Omental fat pad (tissue), 4 donors: ENCODE results near the gene GIT1. TPM values are rescaled to one million over a fixed set of nuclear protein-coding genes. Genes with fewer than 3 reads are reported as not detected.

Experiments used
- ATAC-seq: fragments of 150-250 bp; one replicate; pipeline ENCODE4 v1.9.1; 2016; ENCODE audit warnings: mild to moderate bottlenecking, moderate library complexity; ENCODE audit not compliant: low FRiP score
- DNase-seq: peaks from one replicate; pipeline ENCODE4 v3.0.0-alpha.2; 2019; ENCODE audit warnings: low spot score
- total RNA-seq, 4 donors: library from RNA; depleted of rRNA; stranded (reverse); fragments of >200 nt; gene quantifications; one replicate each; pipeline ENCODE4 v1.1.0, GENCODE V29; 2016
- TF ChIP-seq, protein P1 (sequence below), 3 donors: fragments of 450-650 bp; IDR thresholded peaks; one replicate each; pipeline ENCODE4 v1.5.1; 2016 to 2017; ENCODE audit warnings: antibody characterized with exemption in 3 of 3, mild to moderate bottlenecking in 3 of 3, moderate library complexity in 2 of 3

The GIT1 gene
- total RNA-seq, 4 donors from 2014 or later = 24.4 to 73.6 (median 37.3) TPM

DNA sequence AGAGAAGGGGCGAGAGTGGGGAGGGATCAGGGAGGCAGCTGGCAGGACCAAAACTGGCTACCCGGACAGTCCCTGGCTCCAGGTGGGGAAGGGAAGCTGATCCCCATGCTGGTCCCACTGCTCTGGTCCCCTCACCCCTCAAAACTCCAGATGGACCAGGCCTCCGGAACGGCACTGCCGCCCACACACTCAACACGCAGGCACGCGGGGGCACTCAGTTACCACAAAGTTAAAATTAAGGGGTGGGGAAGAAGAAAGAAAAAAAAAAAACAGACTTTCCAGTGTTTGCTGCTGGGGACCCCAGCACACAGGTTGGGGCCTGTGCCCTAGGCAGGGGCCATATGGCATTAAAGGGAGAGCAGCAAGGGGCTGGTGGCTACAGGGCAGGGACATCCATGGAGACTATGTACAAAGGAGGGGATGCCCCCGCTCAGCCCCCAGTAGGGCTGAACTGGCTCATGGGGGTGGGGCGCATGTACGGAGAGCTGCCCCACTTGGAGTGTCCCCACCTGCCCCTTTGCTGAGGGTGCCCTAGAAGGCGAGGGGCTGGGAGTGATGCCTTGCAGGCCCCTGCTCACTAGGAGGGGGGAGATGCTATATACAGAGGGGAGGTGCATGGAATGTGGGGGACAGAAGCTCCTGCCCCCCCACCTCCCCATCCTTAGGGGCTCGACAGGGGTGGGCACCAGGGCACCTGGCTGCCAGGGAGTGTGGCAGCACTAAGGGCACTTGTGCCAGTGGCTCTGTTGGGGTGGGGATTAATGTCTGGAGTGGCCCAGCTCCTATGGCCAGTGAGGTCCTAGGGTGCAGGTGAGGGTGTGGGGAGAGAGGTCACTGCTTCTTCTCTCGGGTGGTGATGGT is 15.3 kb downstream of the GIT1 start:
- ATAC-seq (no peak), DNase-seq (no peak)
- TF ChIP-seq, protein P1, sequence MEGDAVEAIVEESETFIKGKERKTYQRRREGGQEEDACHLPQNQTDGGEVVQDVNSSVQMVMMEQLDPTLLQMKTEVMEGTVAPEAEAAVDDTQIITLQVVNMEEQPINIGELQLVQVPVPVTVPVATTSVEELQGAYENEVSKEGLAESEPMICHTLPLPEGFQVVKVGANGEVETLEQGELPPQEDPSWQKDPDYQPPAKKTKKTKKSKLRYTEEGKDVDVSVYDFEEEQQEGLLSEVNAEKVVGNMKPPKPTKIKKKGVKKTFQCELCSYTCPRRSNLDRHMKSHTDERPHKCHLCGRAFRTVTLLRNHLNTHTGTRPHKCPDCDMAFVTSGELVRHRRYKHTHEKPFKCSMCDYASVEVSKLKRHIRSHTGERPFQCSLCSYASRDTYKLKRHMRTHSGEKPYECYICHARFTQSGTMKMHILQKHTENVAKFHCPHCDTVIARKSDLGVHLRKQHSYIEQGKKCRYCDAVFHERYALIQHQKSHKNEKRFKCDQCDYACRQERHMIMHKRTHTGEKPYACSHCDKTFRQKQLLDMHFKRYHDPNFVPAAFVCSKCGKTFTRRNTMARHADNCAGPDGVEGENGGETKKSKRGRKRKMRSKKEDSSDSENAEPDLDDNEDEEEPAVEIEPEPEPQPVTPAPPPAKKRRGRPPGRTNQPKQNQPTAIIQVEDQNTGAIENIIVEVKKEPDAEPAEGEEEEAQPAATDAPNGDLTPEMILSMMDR (IDR thresholded peaks at IDR 0.05) = no peak

- ATAC-seq = no peak
- no peak for DNase-seq
- TF ChIP-seq, protein P1 (IDR thresholded peaks at IDR 0.05) = no peak
These were observed 15.9 kb downstream of the GIT1 start for GRCh38 chr17:29573558-29573869.

GRCh38 chr17:29572691-29573557 is 16.5 kb downstream of the GIT1 start:
- peak; percentile 46 for ATAC-seq

DNA sequence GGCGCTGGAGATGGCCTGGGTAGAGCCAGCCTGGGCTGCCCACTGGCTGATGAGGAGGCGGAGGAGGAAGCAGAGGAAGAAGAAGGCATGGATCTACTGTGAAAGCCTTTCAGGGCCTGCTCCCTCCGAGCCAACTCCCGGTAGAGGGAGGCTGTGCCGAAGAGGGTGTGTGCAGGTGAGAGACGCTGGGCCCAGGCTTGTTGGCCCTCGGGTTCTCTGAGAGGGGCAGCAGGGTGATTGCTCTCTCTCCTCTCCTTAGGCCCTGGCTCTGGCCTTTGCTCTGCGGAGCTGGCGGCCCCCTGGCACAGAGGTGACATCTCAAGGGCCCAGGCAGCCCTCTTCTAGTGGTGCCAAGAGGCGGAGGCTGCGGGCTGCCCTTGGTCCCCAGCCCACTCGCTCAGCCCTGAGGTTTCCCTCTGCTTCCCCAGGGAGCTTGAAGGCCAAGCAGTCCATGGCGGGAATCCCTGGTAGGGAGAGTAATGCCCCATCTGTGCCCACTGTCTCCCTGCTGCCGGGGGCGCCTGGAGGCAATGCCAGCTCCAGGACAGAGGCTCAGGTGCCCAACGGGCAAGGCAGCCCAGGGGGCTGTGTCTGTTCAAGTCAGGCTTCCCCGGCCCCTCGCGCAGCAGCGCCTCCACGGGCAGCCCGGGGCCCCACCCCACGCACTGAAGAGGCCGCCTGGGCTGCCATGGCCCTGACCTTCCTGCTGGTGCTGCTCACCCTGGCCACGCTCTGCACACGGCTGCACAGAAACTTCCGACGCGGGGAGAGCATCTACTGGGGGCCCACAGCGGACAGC is 17.4 kb downstream of the GIT1 start:
- peak; percentile 3 for DNase-seq
- no peak for ATAC-seq
- TF ChIP-seq, protein P1 (IDR thresholded peaks at IDR 0.05) = no peak

More at GRCh38 chr17:29572691-29573557, 16.5 kb downstream of the GIT1 start:
- no peak for DNase-seq
- TF ChIP-seq, protein P1 (IDR thresholded peaks at IDR 0.05) = peak in 1 of 3 donors; percentile 59

DNA sequence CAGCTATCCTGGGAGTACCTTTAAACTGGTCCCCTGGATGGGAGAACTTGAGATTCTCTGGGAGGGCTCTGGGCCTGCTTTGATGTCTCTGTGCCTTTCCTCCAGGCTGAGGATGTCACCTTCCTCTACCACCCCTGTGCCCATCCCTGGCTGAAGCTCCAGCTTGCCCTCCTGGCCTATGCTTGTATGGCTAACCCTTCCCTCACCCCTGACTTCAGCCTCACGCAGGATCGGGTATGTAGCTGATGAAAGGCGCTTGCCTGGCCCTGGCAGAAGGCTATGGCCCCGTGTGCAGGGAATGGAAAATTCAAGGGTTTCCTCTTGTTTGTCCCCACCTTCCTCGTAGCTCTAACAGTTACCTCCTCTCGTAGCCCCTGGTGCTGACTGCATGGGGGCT is 18.0 kb downstream of the GIT1 start:
- DNase-seq (no peak), ATAC-seq (no peak)
- TF ChIP-seq, protein P1 (IDR thresholded peaks at IDR 0.05) = no peak

DNA sequence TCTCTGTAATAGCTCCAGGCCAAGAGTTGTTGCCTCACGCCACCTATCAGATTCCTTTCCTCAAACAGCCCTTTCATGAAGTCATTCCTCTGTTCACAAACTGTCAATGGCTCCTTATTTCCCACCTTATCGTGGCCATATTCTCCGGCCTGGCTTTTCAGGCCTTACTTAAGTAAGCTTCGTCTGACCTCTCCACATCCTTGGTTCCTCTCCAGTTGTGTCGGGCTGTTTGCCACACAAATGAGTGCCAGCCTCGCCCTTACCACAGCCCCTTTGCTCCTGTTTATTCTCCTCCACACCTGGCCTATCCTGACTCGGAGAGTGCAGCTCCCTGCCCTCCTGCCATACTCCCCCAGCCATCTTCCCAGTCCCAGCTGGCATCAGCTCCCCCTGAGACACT is 18.9 kb downstream of the GIT1 start:
- DNase-seq (peak; percentile 14), ATAC-seq (no peak)
- TF ChIP-seq, protein P1 (IDR thresholded peaks at IDR 0.05) = no peak
